Right ventricle myocardium inferior (tissue), 1 donor: ENCODE results near the gene PDPK1. TPM values are rescaled to one million over a fixed set of nuclear protein-coding genes. Genes with fewer than 3 reads are reported as not detected.

Experiments used
- ATAC-seq: fragments of 200-7000 bp; cut with Tn5 transposase; one replicate; pipeline ENCODE4 v1.9.1; 2020; ENCODE audit warnings: mild to moderate bottlenecking, moderate library complexity
- DNase-seq: peaks from one replicate; pipeline ENCODE4 v3.0.0; 2021; ENCODE audit errors: missing footprints
- intact Hi-C: fragments of 100-400 bp; cut with DNase I; formaldehyde crosslinking; loops from one replicate; pipeline ENCODE4 v1.11.0; 2022
- total RNA-seq: library from RNA; stranded (reverse); fragmentation: NEBNext Ultra II Directional; extraction: Animal tissue kit (Norgen Biotek cat#: 25700); gene quantifications from one replicate; pipeline ENCODE4 v1.2.1, GENCODE V29; 2021
- donor health status: DM: no; HTN: yes; CAD: no; lungs with severe emphysema.

The PDPK1 gene
- total RNA-seq, 1 donor from 2014 or later: 47.1 TPM

DNA sequence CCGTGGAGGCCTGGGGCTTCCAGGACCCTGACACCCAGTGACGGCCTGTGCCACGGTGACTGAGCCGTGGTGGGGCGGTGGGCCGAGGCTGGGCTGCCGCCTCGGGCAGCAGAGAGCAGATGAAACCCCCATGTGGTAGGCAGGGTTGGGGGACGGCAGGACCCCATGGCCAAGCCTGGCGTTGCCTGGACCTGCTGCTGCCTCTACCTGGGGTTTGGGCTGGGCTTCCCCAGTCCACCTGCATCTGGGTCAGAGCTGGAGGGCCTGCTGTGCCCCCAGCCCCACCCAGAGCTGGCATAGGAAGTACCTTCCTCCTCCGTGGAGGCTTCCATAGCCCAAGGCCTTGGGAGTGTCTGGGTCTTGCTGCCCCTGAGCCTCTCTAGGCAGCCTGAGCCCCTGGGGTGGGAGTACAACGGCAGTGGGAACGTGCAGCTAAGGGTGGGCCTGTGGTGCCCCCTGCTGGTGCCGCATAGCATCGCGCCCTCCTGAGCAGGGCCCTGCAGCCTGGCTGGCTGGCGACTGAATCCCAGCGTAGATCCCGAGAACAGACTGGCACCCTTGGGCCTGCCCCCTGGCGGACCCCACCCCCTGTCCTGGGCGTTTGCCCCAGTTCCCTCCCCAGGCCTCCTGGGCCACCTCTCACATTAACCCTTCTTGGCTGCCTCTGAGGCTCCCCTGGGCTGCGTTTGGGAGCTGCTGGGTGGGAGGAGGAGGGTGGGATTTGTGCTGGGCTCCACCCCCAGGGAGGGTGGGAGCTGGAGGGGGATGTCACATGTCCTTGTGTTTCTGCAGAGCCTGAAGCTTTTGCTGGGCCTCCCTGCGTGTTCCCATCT lies 36.7 kb upstream of the PDPK1 start:
- ATAC-seq (peak; percentile 82), DNase-seq (peak; percentile 93)
- intact Hi-C loops: loop anchor here (1.0 to 10.0 kb wide), 5 partner anchors 12 to 236 kb away; partner anchors contain the start of genes ABCA3, ATP6V0C, CCNF and RNPS1

DNA sequence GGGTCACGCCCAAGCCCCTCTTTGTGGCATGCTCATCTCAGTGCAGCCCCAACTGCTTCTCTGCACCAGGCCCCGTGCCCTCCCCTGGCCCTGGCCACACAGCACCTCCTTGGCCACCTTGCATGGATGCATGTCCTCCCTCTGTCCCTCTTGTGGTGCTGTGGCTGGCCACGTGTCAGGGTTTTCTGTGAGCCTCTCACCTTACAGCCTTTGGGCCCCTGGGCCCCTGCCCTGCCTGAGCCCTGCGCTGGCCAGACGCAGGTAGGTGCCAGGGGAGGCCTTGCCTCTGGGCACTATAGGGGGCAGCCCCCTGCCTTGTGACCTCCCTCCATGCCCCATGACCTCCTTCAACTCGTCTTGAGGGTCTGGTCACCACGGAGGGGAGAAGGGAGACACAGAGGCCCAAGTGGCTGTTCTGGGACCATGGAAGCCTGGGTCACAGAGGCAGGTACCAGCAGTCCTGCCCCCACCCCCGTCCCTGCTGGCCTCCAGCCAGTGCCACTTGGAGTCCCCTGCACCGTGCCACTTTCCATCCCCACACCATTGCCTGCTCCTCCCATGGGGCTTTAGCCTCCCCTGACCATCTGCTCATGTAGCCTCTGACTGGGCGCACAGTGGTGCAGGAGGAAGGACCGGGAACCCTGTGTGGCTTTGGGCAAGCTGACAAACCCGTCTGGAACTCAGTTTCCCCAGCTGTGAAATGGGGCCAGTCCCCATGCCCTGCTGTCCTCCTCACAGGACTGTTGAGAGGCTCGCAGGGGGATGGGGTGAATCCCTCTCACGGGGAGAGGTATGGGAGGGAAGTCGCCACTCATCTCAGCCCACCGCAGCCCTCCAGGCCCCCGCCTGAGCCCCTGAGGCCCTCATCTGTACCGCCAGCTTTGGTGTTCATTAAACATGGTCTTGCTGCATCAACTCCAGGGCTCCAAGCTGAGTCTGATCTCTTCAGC lies 35.6 kb upstream of the PDPK1 start:
- peak; percentile 46 for DNase-seq
- ATAC-seq: no peak
- intact Hi-C loops: loop anchor here (1.0 to 10.0 kb wide), 5 partner anchors 11 to 237 kb away; partner anchors contain the start of genes ABCA3, ATP6V0C, CCNF and RNPS1

DNA sequence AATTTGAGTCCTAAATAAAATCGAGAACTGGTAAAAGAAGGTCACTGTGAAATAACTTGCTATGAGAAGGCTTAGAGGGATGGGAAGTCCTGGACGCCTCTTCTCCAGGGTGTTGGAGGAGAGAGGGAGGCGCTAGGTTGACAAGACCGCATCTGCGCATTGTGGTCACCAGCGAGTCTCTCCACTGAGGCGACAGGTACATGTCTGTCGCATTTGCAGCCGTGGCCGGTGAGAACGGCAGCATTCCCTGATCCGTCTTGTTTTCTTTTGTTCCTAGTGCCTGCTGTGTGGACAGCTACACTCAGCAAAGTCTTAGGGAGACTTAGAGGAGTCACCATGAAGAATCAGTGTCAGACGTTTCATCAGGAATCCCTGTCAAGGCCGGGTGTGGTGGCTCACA lies 32.1 kb upstream of the PDPK1 start:
- intact Hi-C loops: loop anchor here (10.0 kb wide), 1 partner anchor 241 kb away; the partner anchor contains the start of gene RNPS1
- DNase-seq (no peak), ATAC-seq (no peak)

DNA sequence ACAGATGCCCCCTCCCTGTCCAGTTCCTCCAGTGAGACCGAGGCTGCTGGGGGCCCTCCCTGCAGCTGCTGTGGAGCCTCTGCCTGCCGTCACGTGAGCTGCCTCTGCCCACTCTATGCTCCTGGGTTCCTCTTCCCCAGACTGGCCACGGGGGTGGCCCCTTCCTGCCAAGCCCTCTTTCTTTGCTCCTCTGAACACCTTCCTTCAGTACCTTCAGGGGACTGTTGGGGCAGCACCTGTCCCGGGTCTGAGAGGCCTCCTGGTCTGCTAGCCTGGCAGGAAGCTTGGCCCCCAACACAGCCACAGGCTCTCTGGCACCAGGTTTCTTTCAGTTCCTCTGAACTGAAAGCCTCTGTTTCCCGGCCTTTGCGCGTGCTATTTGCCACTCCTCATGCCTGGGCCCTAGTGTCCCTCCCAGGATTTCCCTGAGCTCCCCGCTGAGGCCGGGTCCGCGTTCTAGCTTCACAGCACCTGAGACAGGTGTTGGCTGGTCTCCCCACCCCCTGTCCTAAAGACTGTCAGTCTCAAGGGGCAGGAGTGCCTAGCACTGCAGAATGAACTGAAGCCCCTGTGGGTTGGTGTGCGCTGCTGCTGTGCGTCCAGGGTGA lies 30.7 kb upstream of the PDPK1 start:
- ATAC-seq: peak; percentile 49
- DNase-seq: no peak
- intact Hi-C loops: loop anchor here (10.0 kb wide), 1 partner anchor 242 kb away; the partner anchor contains the start of gene RNPS1

DNA sequence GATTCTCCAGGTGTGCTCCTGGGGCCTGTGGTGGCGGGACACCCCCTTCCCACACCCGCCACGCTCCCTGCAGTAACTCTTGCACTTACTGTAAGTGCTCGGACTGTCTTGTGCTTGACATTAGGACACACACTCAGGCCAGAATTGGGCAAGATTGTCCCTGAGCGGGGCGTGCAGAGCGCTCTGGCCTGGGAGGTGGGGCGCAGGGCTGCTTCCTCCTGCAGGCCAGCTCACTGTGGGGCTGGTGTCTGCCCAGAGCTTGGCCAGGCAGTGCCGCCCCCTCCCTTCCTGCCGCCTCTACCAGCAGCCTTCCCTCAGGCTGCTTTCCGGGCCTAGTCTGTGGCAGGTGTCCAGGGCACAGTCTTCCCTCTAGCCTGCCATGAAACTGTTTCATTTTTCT lies 30.2 kb upstream of the PDPK1 start:
- intact Hi-C loops: loop anchor here (10.0 kb wide), 1 partner anchor 243 kb away; the partner anchor contains the start of gene RNPS1
- ATAC-seq (peak; percentile 63), DNase-seq (peak; percentile 89)

DNA sequence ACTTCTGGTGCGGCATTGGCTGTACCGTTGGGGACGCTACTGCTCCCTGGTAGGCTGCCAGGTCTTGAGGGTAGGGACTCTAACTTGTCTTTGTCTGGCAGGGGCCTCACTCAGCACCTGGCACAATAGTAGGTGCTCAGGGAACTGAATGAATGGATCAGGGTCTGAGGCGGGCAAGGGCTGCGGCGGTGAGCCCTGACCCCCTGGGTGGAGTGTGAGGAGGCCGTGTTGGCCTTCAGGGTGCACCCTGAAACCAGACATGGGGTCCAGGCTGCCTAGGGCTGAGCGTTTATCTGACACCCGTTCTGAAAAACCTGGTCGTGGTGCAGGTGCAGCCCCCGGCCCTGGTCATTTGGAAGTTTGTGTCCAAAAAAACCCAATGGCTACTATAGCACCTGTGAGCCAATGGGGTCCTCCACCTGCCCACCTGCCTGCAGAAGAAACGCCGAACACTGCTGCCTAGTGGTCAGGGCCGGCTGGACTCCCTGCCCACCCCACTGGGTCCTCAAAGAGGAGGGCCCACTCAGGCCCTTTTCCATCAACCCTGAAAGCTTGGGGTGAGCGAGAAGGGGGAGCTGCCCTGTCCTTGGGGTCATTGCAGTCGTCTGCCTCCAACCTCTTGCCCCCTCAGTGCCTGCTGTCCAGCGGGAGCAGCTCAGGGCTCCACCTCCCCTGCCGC lies 29.0 kb upstream of the PDPK1 start:
- no peak for ATAC-seq
- intact Hi-C loops: loop anchor here (10.0 kb wide), 1 partner anchor 244 kb away; the partner anchor contains the start of gene RNPS1

DNA sequence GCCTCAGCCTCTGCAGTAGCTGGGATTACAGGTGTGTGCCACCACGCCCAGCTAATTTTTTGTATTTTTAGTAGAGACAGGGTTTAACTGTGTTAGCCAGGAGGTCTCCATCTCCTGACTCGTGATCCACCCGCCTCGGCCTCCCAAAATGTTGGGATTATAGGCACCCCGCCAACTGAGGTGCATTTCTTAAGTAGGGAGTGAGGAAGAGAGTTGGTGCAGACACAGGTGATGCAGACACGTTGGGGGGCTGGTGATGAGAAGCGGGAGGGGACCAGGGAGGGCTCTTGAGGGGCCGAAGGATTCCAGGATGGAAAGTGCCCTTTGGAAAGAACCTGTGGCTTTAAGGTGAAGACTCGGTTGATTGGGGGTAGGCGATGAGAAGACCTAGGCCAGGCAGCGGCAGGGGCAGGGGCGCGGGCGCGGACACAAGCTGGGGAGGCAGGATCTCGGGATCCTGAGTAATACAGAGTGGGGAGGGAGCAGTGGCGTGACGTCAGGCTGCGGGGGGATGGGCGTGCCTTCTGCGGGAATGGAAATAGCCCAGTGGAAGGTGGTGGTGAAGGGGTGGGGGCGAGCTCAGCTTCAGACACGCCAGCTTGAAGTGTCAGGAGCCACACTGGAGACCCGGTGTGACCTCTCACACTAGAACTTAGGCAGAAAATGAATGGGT lies 26.6 kb upstream of the PDPK1 start:
- intact Hi-C loops: loop anchor here (5.0 kb wide), 1 partner anchor 304 kb away; the partner anchor contains the start of gene MLST8
- ATAC-seq (no peak), DNase-seq (peak; percentile 74)

More for the DNA sequence above, 29.0 kb upstream of the PDPK1 start:
- no peak for DNase-seq

DNA sequence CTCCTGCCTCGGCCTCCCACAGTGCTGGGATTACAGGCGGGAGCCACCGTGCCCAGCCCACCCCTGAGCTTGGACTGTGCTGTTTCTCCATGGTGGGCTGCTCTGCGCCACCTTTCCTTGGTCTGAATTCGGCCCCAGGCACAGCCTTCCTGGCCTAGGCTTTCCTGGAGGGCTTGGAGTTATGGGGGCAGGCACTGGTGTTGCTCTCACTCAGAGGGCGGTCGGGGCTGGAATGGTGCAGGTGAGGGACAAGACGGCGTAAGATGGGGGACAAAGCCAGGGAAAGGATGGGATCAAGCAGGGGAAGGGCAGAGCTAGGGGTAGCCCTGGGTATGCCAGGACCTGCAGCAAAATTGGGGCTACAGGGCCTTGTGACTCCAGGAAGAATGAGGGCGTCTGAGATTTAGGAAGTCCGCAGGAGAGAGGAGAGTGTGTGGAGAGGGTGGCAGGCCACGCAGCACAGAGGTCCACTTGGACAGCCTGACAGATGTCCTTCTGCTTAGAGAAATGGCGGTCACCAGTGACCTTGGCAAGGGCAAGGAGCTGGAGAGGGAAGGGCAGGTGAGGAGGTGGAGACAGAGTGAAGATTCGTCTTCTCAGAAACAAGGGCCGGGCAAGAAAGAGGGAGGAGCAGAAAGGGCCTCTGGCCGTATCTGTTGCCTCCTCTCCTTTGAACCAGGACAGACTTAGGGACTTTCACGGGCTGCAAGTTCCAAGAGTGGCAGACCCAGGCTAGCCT lies 25.7 kb upstream of the PDPK1 start:
- DNase-seq: peak; percentile 42
- ATAC-seq: no peak
- intact Hi-C loops: loop anchor here (5.0 kb wide), 1 partner anchor 305 kb away; the partner anchor contains the start of gene MLST8

DNA sequence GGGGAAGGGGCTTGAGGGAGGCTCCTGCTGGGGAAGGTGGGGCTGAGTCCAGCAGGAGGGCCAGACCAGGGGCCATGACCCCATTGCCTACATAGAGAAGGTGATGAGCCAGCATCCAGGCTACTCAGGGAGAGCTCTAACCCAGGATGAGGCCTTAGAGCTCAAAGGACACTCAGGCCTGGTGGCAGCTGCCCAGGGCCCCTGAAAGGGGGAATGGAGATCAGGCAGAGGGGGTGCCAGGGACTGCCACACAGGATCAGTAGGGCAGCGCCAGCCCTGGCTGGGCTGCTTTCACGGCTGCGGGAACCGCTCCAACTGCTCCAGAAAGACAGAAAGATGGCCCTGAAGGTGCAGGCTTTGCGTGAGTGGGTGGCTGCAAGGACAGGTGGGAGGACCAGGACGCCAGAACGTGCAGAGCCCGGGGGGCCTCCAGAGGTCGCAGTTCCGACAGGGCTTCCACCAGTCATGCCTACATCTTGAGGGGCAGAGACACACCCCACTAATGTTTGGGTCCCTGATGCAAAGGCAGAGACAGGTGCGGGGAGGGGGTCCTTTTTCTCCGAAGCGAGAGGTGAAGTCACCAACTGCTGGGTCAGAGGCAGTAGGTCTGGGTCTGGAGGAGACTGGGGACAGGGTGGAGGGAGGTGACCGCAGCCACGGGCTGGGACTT lies 25.0 kb upstream of the PDPK1 start:
- intact Hi-C loops: loop anchor here (1.0 to 5.0 kb wide), 2 partner anchors 12 to 306 kb away; partner anchors contain the start of gene MLST8
- peak; percentile 67 for DNase-seq
- ATAC-seq: no peak

DNA sequence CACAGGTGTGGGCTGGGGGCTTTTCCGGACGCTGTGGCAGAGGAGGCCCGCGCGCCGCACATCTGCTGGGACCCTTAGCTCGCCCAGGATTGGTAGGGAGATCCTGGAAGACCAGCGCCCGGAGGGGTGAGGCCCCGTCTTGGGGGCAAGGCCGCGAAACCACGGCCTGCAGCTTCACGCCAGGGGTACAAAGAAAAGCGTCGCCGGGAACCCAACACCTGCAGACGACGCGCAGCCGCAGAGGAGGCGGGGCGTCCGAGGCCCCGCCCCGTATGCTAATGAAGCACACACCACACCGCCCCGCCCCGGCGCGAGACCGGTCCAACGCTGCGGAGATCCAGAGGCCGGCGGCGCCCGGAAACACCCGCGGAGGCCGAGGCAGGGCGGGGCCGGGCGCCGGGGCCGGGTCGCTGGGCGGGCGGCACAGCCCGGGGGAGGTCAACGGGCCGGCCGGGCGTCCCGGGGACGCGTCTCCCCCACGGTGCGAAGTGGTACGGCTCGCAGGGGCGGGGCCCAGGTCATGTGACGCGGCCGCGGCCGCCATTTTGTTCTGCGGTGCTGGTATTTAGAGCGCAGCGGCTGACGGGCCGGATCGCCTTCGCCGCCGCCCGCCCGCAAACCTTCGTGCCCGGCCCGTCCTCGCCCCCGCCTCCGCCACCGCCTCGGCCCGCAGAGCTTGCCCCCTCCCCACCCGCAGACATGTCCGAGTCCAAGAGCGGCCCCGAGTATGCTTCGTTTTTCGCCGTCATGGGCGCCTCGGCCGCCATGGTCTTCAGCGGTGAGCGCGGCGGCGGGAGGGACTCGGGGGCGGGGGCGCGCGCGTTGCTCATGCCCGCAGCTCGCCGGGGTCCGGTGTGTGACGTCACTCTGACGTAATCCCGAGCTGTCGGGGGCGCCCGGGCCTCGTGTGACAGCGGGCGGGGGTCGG lies 24.2 kb upstream of the PDPK1 start, which contains the start of gene ATP6V0C:
TSS of gene ATP6V0C (plus strand) at position 548 of the 928 bp plus-strand sequence. CDS start at position 700, 152 bp downstream.
- peak; percentile 97 for DNase-seq
- peak; percentile 87 for ATAC-seq
- intact Hi-C loops: loop anchor here (1.0 to 5.0 kb wide), 2 partner anchors 12 to 306 kb away; partner anchors contain the start of gene MLST8

DNA sequence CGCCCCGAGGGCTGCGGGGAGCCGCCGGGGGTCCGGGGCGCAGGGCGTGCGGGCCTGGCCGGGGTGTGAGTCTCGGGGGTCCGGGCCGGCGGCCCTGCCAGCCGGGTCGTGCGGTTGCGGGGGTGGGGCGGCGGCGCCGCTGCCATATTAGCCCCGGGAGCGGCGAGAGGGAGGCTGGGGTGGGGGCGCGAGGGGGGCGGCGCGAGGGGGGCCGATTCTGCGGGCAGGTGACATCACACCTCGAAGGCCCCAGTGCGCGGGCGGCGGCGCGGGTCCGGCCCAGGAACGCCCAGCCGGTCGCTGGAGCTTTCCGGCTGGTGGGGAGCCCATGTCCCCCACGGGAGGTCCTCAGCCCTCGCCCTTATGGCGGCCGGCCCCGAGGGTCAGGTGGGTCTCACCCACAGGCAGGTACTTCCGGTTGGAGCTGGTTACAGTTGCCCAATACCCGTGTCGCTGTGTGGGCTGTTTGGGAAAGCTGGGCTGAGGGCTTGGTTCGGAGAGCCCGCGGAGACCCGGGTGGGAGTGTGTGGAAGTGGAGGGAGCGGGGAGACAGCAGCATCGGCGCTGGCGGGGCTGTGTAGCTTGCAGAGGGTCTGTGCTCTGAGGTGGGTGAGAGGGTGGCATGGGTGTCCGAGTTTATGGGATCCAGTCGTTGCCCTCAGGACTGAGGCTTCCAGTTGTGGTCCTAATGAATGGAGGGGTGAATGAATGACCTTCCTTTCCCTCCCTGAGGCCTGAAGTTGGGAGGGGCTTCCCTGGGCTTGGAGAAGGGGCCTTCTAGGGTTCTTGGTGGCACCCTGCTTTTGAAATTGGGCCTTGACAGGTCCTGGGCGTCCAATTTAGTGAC lies 23.3 kb upstream of the PDPK1 start:
- ATAC-seq (no peak), DNase-seq (no peak)
- intact Hi-C loops: loop anchor here (5.0 kb wide), 1 partner anchor 307 kb away; the partner anchor contains the start of gene MLST8

DNA sequence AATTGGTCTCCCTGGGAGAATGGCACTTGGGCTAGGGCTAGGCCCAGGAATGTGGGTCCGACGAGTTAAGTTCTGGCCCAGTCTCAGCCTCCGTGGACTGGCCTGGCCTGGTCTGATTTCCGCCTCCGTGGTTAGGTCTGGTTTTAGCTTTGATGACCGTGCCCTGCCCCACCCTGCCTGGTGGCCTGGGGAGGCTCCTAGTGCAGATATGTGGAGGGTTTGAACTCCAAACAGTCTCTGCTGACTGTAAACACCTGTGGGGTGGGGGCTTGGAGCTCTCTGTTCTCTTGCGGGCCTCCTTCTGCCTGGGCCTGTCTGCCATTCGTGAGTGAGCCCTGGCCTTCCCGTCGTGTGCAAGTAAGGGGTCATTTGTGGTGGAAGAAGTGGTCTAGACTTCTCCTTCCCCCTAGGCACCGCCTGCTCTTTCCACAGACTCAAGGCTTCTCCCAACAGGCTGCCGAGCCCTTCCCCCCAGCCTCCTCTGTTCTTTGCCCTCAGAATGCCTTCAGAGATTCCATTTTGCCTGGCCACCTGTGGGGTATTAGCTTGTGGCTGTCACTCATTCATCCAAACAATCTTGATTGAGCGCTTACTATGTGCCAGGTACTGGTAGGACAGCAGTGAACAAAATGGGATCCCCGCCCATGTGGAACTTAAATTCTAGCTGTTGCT lies 22.5 kb upstream of the PDPK1 start:
- ATAC-seq (no peak), DNase-seq (peak; percentile 62)
- intact Hi-C loops: no loop called here

DNA sequence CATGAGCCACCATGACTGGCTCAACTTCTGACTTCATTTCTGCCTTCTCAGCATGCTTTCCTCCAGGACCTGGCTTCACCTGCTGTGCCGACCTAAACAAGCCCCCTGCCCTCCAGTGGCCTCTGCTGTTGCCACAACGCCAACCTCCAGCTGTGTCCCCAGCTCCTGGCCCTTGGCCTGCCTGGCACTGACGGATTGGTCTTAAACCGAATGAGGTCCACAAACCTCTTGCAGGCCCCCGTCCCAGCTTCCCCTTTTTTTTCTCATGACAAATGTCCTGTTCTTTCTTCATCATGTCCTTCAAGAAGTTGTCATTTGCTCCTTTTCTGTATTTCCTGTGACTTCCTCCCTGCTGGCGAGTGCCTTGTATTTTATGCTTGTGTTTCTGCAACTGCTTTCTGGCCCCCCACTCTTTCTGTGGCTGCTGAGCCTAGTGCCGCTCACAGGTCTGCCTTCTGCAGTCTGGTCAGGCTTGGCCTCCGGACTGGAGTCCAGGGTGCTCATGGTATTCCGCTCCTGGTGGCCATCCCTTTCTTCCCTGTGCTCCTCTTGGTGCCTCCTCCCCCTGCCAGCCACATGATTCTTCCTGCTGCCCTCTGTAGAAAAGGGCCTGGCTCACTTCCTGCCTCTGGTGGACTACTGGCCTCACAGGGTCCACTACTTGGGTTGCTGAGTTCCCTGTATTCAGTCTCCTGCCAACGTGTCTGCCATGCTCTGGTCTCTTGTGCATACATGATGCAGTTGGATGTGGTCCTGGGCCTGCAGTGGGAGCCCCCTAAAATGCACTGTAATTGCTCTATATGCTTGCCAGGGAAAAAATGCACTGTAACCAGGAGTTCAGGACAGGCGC lies 21.2 kb upstream of the PDPK1 start:
- peak; percentile 79 for DNase-seq

More for the DNA sequence above, 21.2 kb upstream of the PDPK1 start:
- intact Hi-C loops: no loop called here
- no peak for ATAC-seq
